Tibial nerve (tissue), 4 donors: ENCODE data around the gene IKBKE. TPM values are rescaled to one million over a fixed set of nuclear protein-coding genes. Genes with fewer than 3 reads are reported as not detected.
A peak's percentile ranks its signal among the peaks of the same experiment; 100 is the strongest.

Experiments
- DNase-seq, 2 donors: peaks; one replicate each; pipeline ENCODE4 v3.0.0-alpha.2; 2019; ENCODE audit warnings: low spot score in 2 of 2
- H3K27ac ChIP-seq, 4 donors: fragments of 200-600 bp; sonication (generic) in 3 of 4; one replicate each; pipeline ENCODE4 v1.5.1; 2017 to 2019; ENCODE audit warnings: mild to moderate bottlenecking in 1 of 4
- H3K27me3 ChIP-seq, 2 donors: fragments of 200-600 bp; sonication (generic) in 1 of 2; one replicate each; pipeline versions ENCODE4 v1.5.1 to v1.6.0; 2017 to 2019
- H3K36me3 ChIP-seq, 3 donors: fragments of 200-600 bp; sonication (generic); one replicate each; pipeline ENCODE4 v1.5.1; 2018 to 2019
- H3K4me1 ChIP-seq, 4 donors: fragments of 200-600 bp; sonication (generic) in 3 of 4; one replicate each; pipeline ENCODE4 v1.5.1; 2017 to 2019
- H3K4me3 ChIP-seq, 4 donors: fragments of 200-600 bp; sonication (generic) in 3 of 4; one replicate each; pipeline ENCODE4 v1.5.1; 2017 to 2019; ENCODE audit warnings: mild to moderate bottlenecking in 1 of 4, moderate library complexity in 1 of 4
- H3K9me3 ChIP-seq, 4 donors: fragments of 200-600 bp; sonication (generic) in 3 of 4; one replicate each; pipeline ENCODE4 v1.5.1; 2017 to 2019
- CTCF ChIP-seq, 5 experiments: fragments of 200-600 bp in 3 of 5; fragments of 450-650 bp in 2 of 5; sonication (generic) in 3 of 5; IDR thresholded peaks; one replicate each; pipeline ENCODE4 v1.5.1; 2016 to 2019; ENCODE audit warnings: antibody characterized with exemption in 5 of 5, mild to moderate bottlenecking in 3 of 5, moderate library complexity in 2 of 5
- EP300 ChIP-seq, 2 donors: sonication (generic); formaldehyde crosslinking; IDR thresholded peaks; one replicate each; pipeline ENCODE4 v1.6.1; 2017; ENCODE audit warnings: antibody characterized with exemption in 2 of 2, mild to moderate bottlenecking in 1 of 2
- POLR2A ChIP-seq, 2 donors: fragments of 450-650 bp; IDR thresholded peaks; one replicate each; pipeline ENCODE4 v1.6.1; 2017; ENCODE audit warnings: antibody characterized with exemption in 2 of 2, mild to moderate bottlenecking in 2 of 2, moderate library complexity in 2 of 2
- WGBS, 2 donors: methylation state at CpG; one replicate each; pipeline ENCODE4 v1.1.5; 2018; 5-methylcytosine and 5-hydroxymethylcytosine counted together
- total RNA-seq, 4 donors: library from RNA; depleted of rRNA; stranded (reverse); fragments of >200 nt; gene quantifications; one replicate each; pipeline ENCODE4 v1.1.0, GENCODE V29; 2016

Gene IKBKE
- total RNA-seq, 4 donors from 2014 or later = 1.5 to 18.0 (median 3.7) TPM

- no peak for DNase-seq
- Histone ChIP-seq H3K27ac (no peak overlapping the region), H3K36me3 (peaks cover 0 to 4% (median 0%) of the 10 kb centered on the region in 3 donors), H3K4me1 (peaks cover 0 to 39% (median 15%) of the 10 kb centered on the region in 4 donors), H3K27me3 (no peaks in the 10 kb centered on the region), H3K9me3 (no peaks in the 10 kb centered on the region), H3K4me3 (no peak overlapping the region)
- 93 to 94% methylated on average over 6 to 10 of the region's 10 CpGs for WGBS, 2 donors
- TF ChIP-seq POLR2A (IDR thresholded peaks at IDR 0.05) (no peak), CTCF (IDR thresholded peaks at IDR 0.05) (no peak), EP300 (IDR thresholded peaks at IDR 0.05) (no peak)
These were observed 22.3 kb downstream of the IKBKE start for GRCh38 chr1:206492589-206492988.

- Histone ChIP-seq H3K4me3 (no peak overlapping the region), H3K36me3 (peaks cover 0 to 4% (median 0%) of the 10 kb centered on the region in 3 donors), H3K27ac (no peak overlapping the region), H3K4me1 (peaks cover 0 to 37% (median 15%) of the 10 kb centered on the region in 4 donors), H3K9me3 (no peaks in the 10 kb centered on the region), H3K27me3 (no peaks in the 10 kb centered on the region)
- DNase-seq = no peak
- TF ChIP-seq EP300 (IDR thresholded peaks at IDR 0.05) (no peak), POLR2A (IDR thresholded peaks at IDR 0.05) (no peak), CTCF (IDR thresholded peaks at IDR 0.05) (no peak)
- WGBS, 2 donors = 93 to 97% methylated on average over 9 of the region's 9 CpGs
These were observed 23.0 kb downstream of the IKBKE start for GRCh38 chr1:206493279-206493678.

GRCh38 chr1:206495011-206495461 is 24.8 kb downstream of the IKBKE start:
- Histone ChIP-seq H3K36me3 (peaks cover 0 to 4% (median 0%) of the 10 kb centered on the region in 3 donors), H3K9me3 (no peaks in the 10 kb centered on the region), H3K27me3 (no peaks in the 10 kb centered on the region), H3K4me3 (no peak overlapping the region), H3K4me1 (peaks cover 0 to 33% (median 15%) of the 10 kb centered on the region in 4 donors), H3K27ac (peak overlapping the region in 3 of 4 donors; percentile 26 to 65 (median 26))
- no peak for DNase-seq
- TF ChIP-seq POLR2A (IDR thresholded peaks at IDR 0.05) = no peak
- TF ChIP-seq EP300 (IDR thresholded peaks at IDR 0.05) = no peak
- TF ChIP-seq CTCF (IDR thresholded peaks at IDR 0.05) = no peak
- 77 to 81% methylated on average over 6 of the region's 6 CpGs for WGBS, 2 donors

- no peaks in the 10 kb centered on the region for H3K9me3 ChIP-seq
- H3K36me3 ChIP-seq = peaks cover 0 to 4% (median 0%) of the 10 kb centered on the region in 3 donors
- peaks cover 0 to 28% (median 15%) of the 10 kb centered on the region in 4 donors for H3K4me1 ChIP-seq
- peak overlapping the region in 3 of 4 donors; percentile 26 to 65 (median 54) for H3K27ac ChIP-seq
- H3K4me3 ChIP-seq = no peak overlapping the region
- H3K27me3 ChIP-seq = no peaks in the 10 kb centered on the region
- TF ChIP-seq POLR2A (IDR thresholded peaks at IDR 0.05) (no peak), EP300 (IDR thresholded peaks at IDR 0.05) (peak in 1 of 2 donors; percentile 21)
- DNase-seq = no peak
- 46 to 47% methylated on average over 3 of the region's 3 CpGs for WGBS, 2 donors
These were observed 25.3 kb downstream of the IKBKE start for GRCh38 chr1:206495493-206496046.

- no peaks in the 10 kb centered on the region for H3K27me3 ChIP-seq
- H3K9me3 ChIP-seq = no peaks in the 10 kb centered on the region
These were observed 26.0 kb downstream of the IKBKE start for GRCh38 chr1:206496131-206496793.

More at GRCh38 chr1:206496131-206496793, 26.0 kb downstream of the IKBKE start:
- 31 to 37% methylated on average over 6 of the region's 6 CpGs for WGBS, 2 donors
- no peak for DNase-seq
- H3K4me3 ChIP-seq = no peak overlapping the region
- H3K36me3 ChIP-seq = peaks cover 0 to 4% (median 0%) of the 10 kb centered on the region in 3 donors
- H3K27ac ChIP-seq = peak overlapping the region in 2 of 4 donors; percentile 54 to 65
- TF ChIP-seq POLR2A (IDR thresholded peaks at IDR 0.05) = no peak
- TF ChIP-seq EP300 (IDR thresholded peaks at IDR 0.05) = no peak
- no peak for TF ChIP-seq CTCF (IDR thresholded peaks at IDR 0.05)
- peaks cover 0 to 34% (median 15%) of the 10 kb centered on the region in 4 donors for H3K4me1 ChIP-seq
